ENCODE results near the gene UBA3.

UBA3 gene

DNA sequence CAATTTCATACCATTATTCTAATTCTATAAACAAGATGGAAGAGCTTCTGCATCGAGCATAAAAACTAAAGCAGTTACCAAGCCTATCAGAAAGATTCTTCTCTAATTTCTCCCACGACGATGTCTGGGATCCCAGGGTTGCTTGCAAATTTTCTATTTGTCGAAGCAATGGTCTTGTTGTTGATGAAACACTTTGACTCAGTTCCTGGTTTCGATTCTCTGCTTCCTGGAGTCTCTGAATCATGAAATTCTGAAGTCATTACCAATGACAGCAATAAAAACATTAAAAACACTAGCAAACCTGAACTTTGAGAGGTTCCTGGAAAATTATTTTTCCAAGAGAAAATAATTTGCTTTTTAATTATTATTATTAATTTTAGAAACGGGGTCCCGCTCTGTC lies 46.7 kb downstream of the UBA3 start:
- Histone ChIP-seq H3K4me3 (ENCODE audit: extremely low read depth, insufficient read depth, low read length, poor library complexity, severe bottlenecking) (no peak overlapping the region), H3K4me1 (ENCODE audit: control insufficient read depth, insufficient read depth, low read length, poor library complexity, severe bottlenecking) (no peaks in the 10 kb centered on the region), H3K9me3 (ENCODE audit: control insufficient read depth, low read length) (no peaks in the 10 kb centered on the region), H3K27ac (ENCODE audit: low read depth, low read length, severe bottlenecking) (no peak overlapping the region), H3K36me3 (ENCODE audit: control insufficient read depth, insufficient read depth, low read length) (peaks cover 84% of the 10 kb centered on the region)
- 98% methylated on average over 6 to 7 of the region's 7 CpGs for WGBS, 2 experiments (ENCODE audit: insufficient coverage in 2 of 2)

- 97 to 100% methylated on average over 2 to 9 of the region's 9 CpGs for WGBS, 2 experiments (ENCODE audit: insufficient coverage in 2 of 2)
- Histone ChIP-seq H3K36me3 (ENCODE audit: control insufficient read depth, insufficient read depth, low read length) (peaks cover 83% of the 10 kb centered on the region), H3K27ac (ENCODE audit: low read depth, low read length, severe bottlenecking) (no peak overlapping the region)
Observed at GRCh38 chr3:69032737-69033136, 47.4 kb downstream of the UBA3 start.

DNA sequence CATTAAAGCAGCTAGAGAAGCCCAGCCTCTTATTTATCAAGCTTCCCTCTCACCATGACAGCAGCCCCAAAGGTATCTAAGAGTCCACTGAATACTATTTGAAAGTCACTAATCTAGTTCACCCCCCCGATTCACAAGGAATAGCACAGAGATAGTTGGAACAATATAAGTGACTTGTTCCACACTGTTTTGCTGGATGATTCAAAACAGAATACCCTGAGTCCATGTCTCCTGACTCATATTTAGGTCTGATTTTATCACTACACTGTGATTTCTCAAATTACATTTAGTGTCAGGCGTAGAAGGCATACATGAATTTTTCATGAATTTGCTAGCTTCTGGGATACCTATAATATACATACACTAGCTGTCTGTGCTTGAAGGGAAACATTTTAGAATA lies 48.0 kb downstream of the UBA3 start:
- Histone ChIP-seq H3K36me3 (ENCODE audit: control insufficient read depth, insufficient read depth, low read length) (peaks cover 83% of the 10 kb centered on the region), H3K4me1 (ENCODE audit: control insufficient read depth, insufficient read depth, low read length, poor library complexity, severe bottlenecking) (no peaks in the 10 kb centered on the region), H3K4me3 (ENCODE audit: extremely low read depth, insufficient read depth, low read length, poor library complexity, severe bottlenecking) (no peak overlapping the region), H3K9me3 (ENCODE audit: control insufficient read depth, low read length) (no peaks in the 10 kb centered on the region), H3K27ac (ENCODE audit: low read depth, low read length, severe bottlenecking) (no peak overlapping the region)
- WGBS, 2 experiments (ENCODE audit: insufficient coverage in 2 of 2): 100% methylated on average over 1 of the region's 2 CpGs; no CpG with 5 or more reads in 1 of the 2 experiments

More at GRCh38 chr3:69032737-69033136, 47.4 kb downstream of the UBA3 start:
- no peaks in the 10 kb centered on the region for H3K9me3 ChIP-seq (ENCODE audit: control insufficient read depth, low read length)
- H3K4me3 ChIP-seq (ENCODE audit: extremely low read depth, insufficient read depth, low read length, poor library complexity, severe bottlenecking): no peak overlapping the region
- no peaks in the 10 kb centered on the region for H3K4me1 ChIP-seq (ENCODE audit: control insufficient read depth, insufficient read depth, low read length, poor library complexity, severe bottlenecking)

DNA sequence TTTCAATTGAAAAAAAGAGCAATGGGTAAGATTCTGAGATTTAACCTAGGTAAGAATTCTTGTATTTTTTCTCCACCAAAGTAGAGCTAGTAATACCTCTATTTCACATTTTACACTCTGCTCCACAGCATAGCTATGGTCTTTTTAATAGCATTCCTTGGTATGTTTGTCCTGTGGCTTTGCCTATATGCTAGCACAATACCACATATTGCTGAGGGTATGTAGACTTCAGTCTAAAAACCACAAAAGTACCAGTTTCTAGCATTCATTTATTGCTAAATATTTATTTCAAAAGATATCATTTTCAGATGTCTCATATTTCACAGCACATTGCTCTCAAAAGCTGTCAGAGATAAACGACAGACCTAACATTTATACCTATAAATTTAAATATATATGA lies 48.5 kb downstream of the UBA3 start:
- H3K36me3 ChIP-seq (ENCODE audit: control insufficient read depth, insufficient read depth, low read length): peaks cover 84% of the 10 kb centered on the region
- WGBS, 2 experiments (ENCODE audit: insufficient coverage in 2 of 2): no CpG with 5 or more reads among the region's 1 CpG
- H3K27ac ChIP-seq (ENCODE audit: low read depth, low read length, severe bottlenecking): no peak overlapping the region
- no peaks in the 10 kb centered on the region for H3K4me1 ChIP-seq (ENCODE audit: control insufficient read depth, insufficient read depth, low read length, poor library complexity, severe bottlenecking)
- no peaks in the 10 kb centered on the region for H3K9me3 ChIP-seq (ENCODE audit: control insufficient read depth, low read length)
- H3K4me3 ChIP-seq (ENCODE audit: extremely low read depth, insufficient read depth, low read length, poor library complexity, severe bottlenecking): no peak overlapping the region

DNA sequence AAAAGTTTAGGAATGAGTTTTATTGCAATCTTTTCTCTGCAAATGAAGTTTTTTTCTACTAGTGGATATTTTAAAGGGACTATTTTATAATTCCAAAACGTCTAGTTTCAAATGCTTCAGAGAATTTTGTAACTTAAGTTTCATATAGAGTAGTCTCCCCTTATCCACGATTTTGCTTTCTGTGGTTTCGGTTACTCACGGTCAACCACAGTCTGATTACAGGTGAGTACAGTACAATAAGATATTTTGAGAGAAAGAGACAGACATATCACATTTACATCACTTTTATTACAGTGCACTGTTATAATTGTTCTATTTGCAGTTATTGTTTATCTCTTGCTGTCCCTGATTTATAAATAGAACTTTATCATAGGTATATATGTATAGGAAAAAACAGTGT lies 59.3 kb downstream of the UBA3 start:
- no peak overlapping the region for H3K27ac ChIP-seq (ENCODE audit: low read depth, low read length, severe bottlenecking)
- H3K4me1 ChIP-seq (ENCODE audit: control insufficient read depth, insufficient read depth, low read length, poor library complexity, severe bottlenecking): no peaks in the 10 kb centered on the region
- peaks cover 43% of the 10 kb centered on the region for H3K36me3 ChIP-seq (ENCODE audit: control insufficient read depth, insufficient read depth, low read length)
- no peaks in the 10 kb centered on the region for H3K9me3 ChIP-seq (ENCODE audit: control insufficient read depth, low read length)
- H3K4me3 ChIP-seq (ENCODE audit: extremely low read depth, insufficient read depth, low read length, poor library complexity, severe bottlenecking): no peak overlapping the region
- WGBS, 2 experiments (ENCODE audit: insufficient coverage in 2 of 2): no CpG with 5 or more reads among the region's 4 CpGs

DNA sequence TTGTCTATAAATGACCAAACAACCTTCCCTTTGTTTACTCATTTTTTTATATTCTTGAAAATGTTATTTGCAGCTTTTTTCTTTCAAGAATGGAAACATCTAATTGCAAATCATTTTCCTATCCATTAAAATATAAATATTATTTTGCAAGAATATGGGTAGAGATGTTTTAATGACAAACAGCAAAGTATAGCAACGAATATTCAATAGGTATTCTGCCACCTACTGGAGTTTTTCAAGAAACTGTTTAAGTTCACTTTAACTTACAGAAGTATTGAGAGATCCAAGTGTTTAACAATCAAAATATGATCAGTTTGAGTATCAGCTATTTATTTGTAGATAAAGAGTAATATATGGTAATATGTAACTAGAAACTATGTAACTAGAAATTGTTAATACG lies 59.7 kb downstream of the UBA3 start:
- Histone ChIP-seq H3K4me3 (ENCODE audit: extremely low read depth, insufficient read depth, low read length, poor library complexity, severe bottlenecking) (no peak overlapping the region), H3K9me3 (ENCODE audit: control insufficient read depth, low read length) (no peaks in the 10 kb centered on the region), H3K4me1 (ENCODE audit: control insufficient read depth, insufficient read depth, low read length, poor library complexity, severe bottlenecking) (no peaks in the 10 kb centered on the region), H3K27ac (ENCODE audit: low read depth, low read length, severe bottlenecking) (no peak overlapping the region), H3K36me3 (ENCODE audit: control insufficient read depth, insufficient read depth, low read length) (peaks cover 41% of the 10 kb centered on the region)
- no CpG with 5 or more reads among the region's 2 CpGs for WGBS, 2 experiments (ENCODE audit: insufficient coverage in 2 of 2)

DNA sequence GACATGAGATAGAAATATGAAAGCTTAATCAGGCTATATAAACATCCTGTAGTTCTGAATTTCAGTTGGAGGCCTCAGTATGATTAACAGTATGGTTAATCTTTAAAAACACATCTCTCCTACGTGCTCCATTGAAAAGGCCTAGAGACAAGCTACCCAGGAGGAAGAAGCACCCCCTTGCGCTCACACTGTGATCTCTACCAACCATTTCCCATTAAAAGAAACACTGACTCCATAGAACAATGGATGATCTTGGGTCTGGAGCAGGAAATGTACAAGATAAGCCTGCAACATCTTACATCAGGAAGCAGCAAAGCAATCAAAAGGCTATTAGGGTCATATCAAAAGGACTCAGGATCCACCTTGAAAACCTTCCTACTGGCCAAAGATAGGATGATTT lies 63.3 kb downstream of the UBA3 start:
- H3K4me1 ChIP-seq (ENCODE audit: control insufficient read depth, insufficient read depth, low read length, poor library complexity, severe bottlenecking): peaks cover 6% of the 10 kb centered on the region
- peaks cover 33% of the 10 kb centered on the region for H3K36me3 ChIP-seq (ENCODE audit: control insufficient read depth, insufficient read depth, low read length)
- no peak overlapping the region for H3K4me3 ChIP-seq (ENCODE audit: extremely low read depth, insufficient read depth, low read length, poor library complexity, severe bottlenecking)
- no peak overlapping the region for H3K27ac ChIP-seq (ENCODE audit: low read depth, low read length, severe bottlenecking)
- no peaks in the 10 kb centered on the region for H3K9me3 ChIP-seq (ENCODE audit: control insufficient read depth, low read length)
- no CpG with 5 or more reads among the region's 2 CpGs for WGBS, 2 experiments (ENCODE audit: insufficient coverage in 2 of 2)

DNA sequence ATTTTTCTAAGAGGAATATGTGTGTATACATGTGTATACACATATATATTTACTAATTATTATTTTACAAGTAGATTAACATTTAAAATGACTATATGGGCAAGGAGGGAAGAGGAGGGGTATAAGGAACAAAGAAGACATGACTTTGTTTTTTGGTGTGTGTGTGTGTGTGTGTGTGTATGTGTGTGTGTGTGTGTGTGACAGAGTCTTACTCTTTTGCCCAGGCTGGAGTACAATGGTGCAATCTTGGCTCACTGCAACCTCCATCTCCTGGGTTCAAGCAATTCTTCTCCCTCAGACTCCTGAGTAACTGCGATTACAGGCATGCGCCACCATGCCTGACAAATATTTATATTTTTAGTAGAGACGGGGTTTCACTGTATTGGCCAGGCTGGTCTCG lies 64.1 kb downstream of the UBA3 start:
- H3K27ac ChIP-seq (ENCODE audit: low read depth, low read length, severe bottlenecking): no peak overlapping the region
- H3K4me3 ChIP-seq (ENCODE audit: extremely low read depth, insufficient read depth, low read length, poor library complexity, severe bottlenecking): no peak overlapping the region
- peaks cover 14% of the 10 kb centered on the region for H3K4me1 ChIP-seq (ENCODE audit: control insufficient read depth, insufficient read depth, low read length, poor library complexity, severe bottlenecking)
- 100% methylated on average over 3 to 4 of the region's 4 CpGs for WGBS, 2 experiments (ENCODE audit: insufficient coverage in 2 of 2)
- H3K9me3 ChIP-seq (ENCODE audit: control insufficient read depth, low read length): no peaks in the 10 kb centered on the region
- H3K36me3 ChIP-seq (ENCODE audit: control insufficient read depth, insufficient read depth, low read length): peaks cover 38% of the 10 kb centered on the region

DNA sequence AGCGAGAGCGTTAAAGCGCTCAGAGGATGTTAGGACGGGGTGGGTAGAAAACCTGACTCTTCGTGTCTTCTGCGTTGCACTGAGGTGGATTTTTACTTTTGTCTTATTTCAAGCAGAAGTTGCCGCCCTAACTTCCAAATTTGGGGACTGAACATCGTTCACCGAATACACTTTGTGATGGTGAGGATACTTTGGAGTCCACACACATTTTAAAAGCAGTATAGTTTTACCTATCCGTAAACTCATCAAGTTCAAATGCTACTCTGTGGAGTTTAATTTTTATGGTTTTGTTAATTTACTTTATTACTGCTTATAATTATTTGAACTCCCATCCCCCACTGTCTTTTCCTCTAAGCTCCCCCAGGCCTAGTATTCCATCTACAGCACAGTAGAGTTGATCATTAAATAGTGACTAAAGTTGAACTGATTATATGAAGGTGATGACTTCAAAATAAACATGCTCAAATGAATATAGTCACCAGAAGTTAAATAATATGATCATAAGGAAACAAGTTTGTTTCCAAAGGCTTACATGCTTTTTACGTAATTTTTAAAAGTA lies 66.1 kb downstream of the UBA3 start:
- WGBS, 2 experiments (ENCODE audit: insufficient coverage in 2 of 2): 4 to 20% methylated on average over 2 to 4 of the region's 11 CpGs

GRCh38 chr3:69013253-69014021 lies 66.7 kb downstream of the UBA3 start, which contains the start of gene EOGT:
Gene EOGT (minus strand): TSS chr3:69013684. CDS start chr3:69009846, 3,838 bp downstream.
- peaks cover 36% of the 10 kb centered on the region for H3K36me3 ChIP-seq (ENCODE audit: control insufficient read depth, insufficient read depth, low read length)
- peak within 1 kb of the TSS; percentile 65 for H3K4me3 ChIP-seq (ENCODE audit: extremely low read depth, insufficient read depth, low read length, poor library complexity, severe bottlenecking)
- no peaks in the 10 kb centered on the region for H3K9me3 ChIP-seq (ENCODE audit: control insufficient read depth, low read length)
- H3K4me1 ChIP-seq (ENCODE audit: control insufficient read depth, insufficient read depth, low read length, poor library complexity, severe bottlenecking): peaks cover 34% of the 10 kb centered on the region
- WGBS, 2 experiments (ENCODE audit: insufficient coverage in 2 of 2): 0% methylated on average over 68 to 88 of the region's 96 CpGs
- H3K27ac ChIP-seq (ENCODE audit: low read depth, low read length, severe bottlenecking): peak within 1 kb of the TSS; percentile 87

More for the DNA sequence above, 66.1 kb downstream of the UBA3 start:
- H3K4me1 ChIP-seq (ENCODE audit: control insufficient read depth, insufficient read depth, low read length, poor library complexity, severe bottlenecking): peaks cover 27% of the 10 kb centered on the region
- peak overlapping the region; percentile 65 for H3K4me3 ChIP-seq (ENCODE audit: extremely low read depth, insufficient read depth, low read length, poor library complexity, severe bottlenecking)
- H3K27ac ChIP-seq (ENCODE audit: low read depth, low read length, severe bottlenecking): peak overlapping the region; percentile 87
- H3K36me3 ChIP-seq (ENCODE audit: control insufficient read depth, insufficient read depth, low read length): peaks cover 39% of the 10 kb centered on the region
- no peaks in the 10 kb centered on the region for H3K9me3 ChIP-seq (ENCODE audit: control insufficient read depth, low read length)

GRCh38 chr3:69012800-69013252 lies 67.3 kb downstream of the UBA3 start:
- no peaks in the 10 kb centered on the region for H3K9me3 ChIP-seq (ENCODE audit: control insufficient read depth, low read length)
- peak overlapping the region; percentile 87 for H3K27ac ChIP-seq (ENCODE audit: low read depth, low read length, severe bottlenecking)
- H3K36me3 ChIP-seq (ENCODE audit: control insufficient read depth, insufficient read depth, low read length): peaks cover 30% of the 10 kb centered on the region
- H3K4me3 ChIP-seq (ENCODE audit: extremely low read depth, insufficient read depth, low read length, poor library complexity, severe bottlenecking): peak overlapping the region; percentile 65
- peaks cover 34% of the 10 kb centered on the region for H3K4me1 ChIP-seq (ENCODE audit: control insufficient read depth, insufficient read depth, low read length, poor library complexity, severe bottlenecking)
- 5% methylated on average over 21 to 30 of the region's 36 CpGs for WGBS, 2 experiments (ENCODE audit: insufficient coverage in 2 of 2)

Measured in mesodermal cell (in vitro differentiated cells).